GM23338 (cell line): ENCODE data around the gene HSPE1. TPM values are rescaled to one million over a fixed set of nuclear protein-coding genes. Genes with fewer than 3 reads are reported as not detected.

ENCODE experiments used
- ATAC-seq: fragments of 200-7000 bp; cut with Tn5 transposase; 3 replicates; pipeline ENCODE4 v1.9.1; 2020
- DNase-seq: peaks from one replicate; pipeline ENCODE4 v3.0.0-alpha.2; 2015; ENCODE audit warnings: low spot score
- H2AFZ ChIP-seq: fragments of 200-600 bp; sonication (generic); 2 replicates; pipeline ENCODE4 v1.8.0; 2016; ENCODE audit warnings: antibody characterized with exemption, mild to moderate bottlenecking, moderate library complexity
- H3F3A ChIP-seq: fragments of 200-600 bp; sonication (generic); replicated peaks from 2 replicates; pipeline ENCODE4 v1.8.0; 2017; ENCODE audit warnings: antibody characterized with exemption, mixed run types, low read depth
- H3K27ac ChIP-seq: fragments of 200-600 bp; sonication (generic); 2 replicates; pipeline ENCODE4 v1.6.1; 2016; ENCODE audit warnings: low read depth
- H3K27me3 ChIP-seq: fragments of 200-600 bp; sonication (generic); 2 replicates; pipeline ENCODE4 v1.8.0; 2016; ENCODE audit warnings: mild to moderate bottlenecking, mixed run types, moderate library complexity; ENCODE audit not compliant: insufficient read depth
- H3K36me3 ChIP-seq: fragments of 200-600 bp; sonication (generic); 2 replicates; pipeline ENCODE4 v1.8.0; 2016; ENCODE audit warnings: mild to moderate bottlenecking; ENCODE audit not compliant: insufficient read depth
- H3K4me1 ChIP-seq: fragments of 200-600 bp; sonication (generic); 2 replicates; pipeline ENCODE4 v1.8.0; 2016; ENCODE audit warnings: mild to moderate bottlenecking, moderate library complexity; ENCODE audit not compliant: insufficient read depth
- H3K4me2 ChIP-seq: fragments of 200-600 bp; sonication (generic); 2 replicates; pipeline ENCODE4 v1.7.1; 2017; ENCODE audit warnings: mixed run types
- H3K4me3 ChIP-seq: fragments of 200-600 bp; sonication (generic); 2 replicates; pipeline ENCODE4 v1.6.1; 2016; ENCODE audit warnings: mixed run types
- H3K79me2 ChIP-seq: fragments of 200-600 bp; sonication (generic); replicated peaks from 2 replicates; pipeline ENCODE4 v1.8.0; 2017; ENCODE audit warnings: mild to moderate bottlenecking; ENCODE audit not compliant: insufficient read depth
- H3K9me2 ChIP-seq: fragments of 200-600 bp; sonication (generic); 2 replicates; pipeline ENCODE4 v1.8.0; 2017; ENCODE audit not compliant: insufficient read depth
- H4K20me1 ChIP-seq: fragments of 200-600 bp; sonication (generic); replicated peaks from 2 replicates; pipeline ENCODE4 v1.8.0; 2017; ENCODE audit warnings: mild to moderate bottlenecking; ENCODE audit not compliant: insufficient read depth
- H3K27ac Mint-ChIP-seq: 2 replicates; pipeline ENCODE4 v1.8.0; 2020; ENCODE audit warnings: inconsistent platforms, mild to moderate bottlenecking, moderate library complexity, mixed read lengths
- H3K27me3 Mint-ChIP-seq: 3 replicates; pipeline ENCODE4 v1.8.0; 2022; ENCODE audit warnings: low read depth, mild to moderate bottlenecking, moderate library complexity, mixed read lengths, inconsistent platforms; ENCODE audit not compliant: insufficient read depth, poor library complexity
- H3K36me3 Mint-ChIP-seq: 3 replicates; pipeline ENCODE4 v1.8.0; 2021; ENCODE audit warnings: low read depth, mild to moderate bottlenecking, inconsistent platforms, moderate library complexity, mixed read lengths
- H3K4me1 Mint-ChIP-seq: 3 replicates; pipeline ENCODE4 v1.8.0; 2020; ENCODE audit warnings: mild to moderate bottlenecking, inconsistent platforms, mixed read lengths
- H3K4me3 Mint-ChIP-seq: 3 replicates; pipeline ENCODE4 v1.8.0; 2021; ENCODE audit warnings: moderate library complexity, mild to moderate bottlenecking, inconsistent platforms, mixed read lengths
- H3K9me3 Mint-ChIP-seq: 3 replicates; pipeline ENCODE4 v1.8.0; 2020; ENCODE audit warnings: moderate library complexity, mild to moderate bottlenecking, inconsistent platforms, mixed read lengths
- CTCF ChIP-seq, 2 experiments: fragments of 200-600 bp in 1 of 2; sonication (generic) in 1 of 2; conservative IDR thresholded peaks; 2 replicates each; pipeline versions ENCODE4 v1.5.1 to v1.6.1; 2016 to 2017; ENCODE audit warnings: antibody characterized with exemption in 2 of 2, low read depth in 2 of 2, mild to moderate bottlenecking in 2 of 2, moderate library complexity in 1 of 2
- ETS1 ChIP-seq: IDR thresholded peaks from 2 replicates; pipeline ENCODE4 v1.6.1; 2016; ENCODE audit warnings: antibody characterized with exemption
- EZH2phosphoT487 ChIP-seq: fragments of 200-600 bp; sonication (generic); IDR thresholded peaks from one replicate; pipeline ENCODE4 v1.8.1; 2018; ENCODE audit warnings: antibody characterized with exemption; ENCODE audit not compliant: unreplicated experiment
- JUNB ChIP-seq: IDR thresholded peaks from one replicate; pipeline ENCODE4 v1.6.1; 2016; ENCODE audit warnings: antibody characterized with exemption; ENCODE audit not compliant: unreplicated experiment
- NANOG ChIP-seq: IDR thresholded peaks from 2 replicates; pipeline ENCODE4 v1.6.1; 2016; ENCODE audit warnings: antibody characterized with exemption, borderline replicate concordance
- REST ChIP-seq: IDR thresholded peaks from one replicate; pipeline ENCODE4 v1.6.1; 2018; ENCODE audit warnings: antibody characterized with exemption; ENCODE audit not compliant: unreplicated experiment
- ZNF462 ChIP-seq: fragments of 250-450 bp; sonication (Bioruptor Pico); IDR thresholded peaks from 2 replicates; pipeline ENCODE4 v1.5.0; 2020; ENCODE audit warnings: mild to moderate bottlenecking, moderate library complexity
- polyA plus RNA-seq: library from polyadenylated mRNA; unstranded; fragments of >200 nt; fragmentation: Nextera tagmentation; extraction: Ambion mirVana; gene quantifications from 2 replicates; pipeline ENCODE4 v1.2.1, GENCODE V29; 2016
- total RNA-seq: library from RNA; depleted of rRNA; stranded (reverse); fragments of >200 nt; shearing (Covaris generic); gene quantifications from 2 replicates; pipeline ENCODE4 v1.2.3, GENCODE V29; 2014

Gene HSPE1
- total and polyA plus RNA-seq, 2 experiments from 2014 or later = 328 to 1,529 TPM

GRCh38 chr2:197472166-197472565 lies 28.0 kb upstream of the HSPE1 start:
- Mint-ChIP-seq H3K4me1 (no peaks in the 10 kb centered on the region), H3K36me3 (peaks cover 43% of the 10 kb centered on the region), H3K27ac (no peak overlapping the region), H3K4me3 (no peak overlapping the region), H3K27me3 (no peaks in the 10 kb centered on the region), H3K9me3 (no peaks in the 10 kb centered on the region; the same call in 2 of the 3 replicates)
- Histone ChIP-seq H4K20me1 (no peaks in the 10 kb centered on the region), H3K4me1 (no peaks in the 10 kb centered on the region), H3K9me2 (no peaks in the 10 kb centered on the region), H3K79me2 (no peaks in the 10 kb centered on the region), H2AFZ (no peak overlapping the region), H3F3A (no peaks in the 10 kb centered on the region), H3K36me3 (peaks cover 38% of the 10 kb centered on the region), H3K4me2 (no peak overlapping the region), H3K4me3 (no peak overlapping the region), H3K27me3 (no peaks in the 10 kb centered on the region), H3K27ac (no peak overlapping the region)
- DNase-seq = no peak
- TF ChIP-seq NANOG (no peak), EZH2phosphoT487 (no peak), ETS1 (no peak), REST (no peak), ZNF462 (no peak), JUNB (no peak), CTCF (conservative IDR thresholded peaks at IDR 0.05; ENCODE audit: low read depth in 2 of 2) (no peak)
- ATAC-seq = no peak
